ENCODE results near the gene BMP2K.

- TF ChIP-seq, protein P1, sequence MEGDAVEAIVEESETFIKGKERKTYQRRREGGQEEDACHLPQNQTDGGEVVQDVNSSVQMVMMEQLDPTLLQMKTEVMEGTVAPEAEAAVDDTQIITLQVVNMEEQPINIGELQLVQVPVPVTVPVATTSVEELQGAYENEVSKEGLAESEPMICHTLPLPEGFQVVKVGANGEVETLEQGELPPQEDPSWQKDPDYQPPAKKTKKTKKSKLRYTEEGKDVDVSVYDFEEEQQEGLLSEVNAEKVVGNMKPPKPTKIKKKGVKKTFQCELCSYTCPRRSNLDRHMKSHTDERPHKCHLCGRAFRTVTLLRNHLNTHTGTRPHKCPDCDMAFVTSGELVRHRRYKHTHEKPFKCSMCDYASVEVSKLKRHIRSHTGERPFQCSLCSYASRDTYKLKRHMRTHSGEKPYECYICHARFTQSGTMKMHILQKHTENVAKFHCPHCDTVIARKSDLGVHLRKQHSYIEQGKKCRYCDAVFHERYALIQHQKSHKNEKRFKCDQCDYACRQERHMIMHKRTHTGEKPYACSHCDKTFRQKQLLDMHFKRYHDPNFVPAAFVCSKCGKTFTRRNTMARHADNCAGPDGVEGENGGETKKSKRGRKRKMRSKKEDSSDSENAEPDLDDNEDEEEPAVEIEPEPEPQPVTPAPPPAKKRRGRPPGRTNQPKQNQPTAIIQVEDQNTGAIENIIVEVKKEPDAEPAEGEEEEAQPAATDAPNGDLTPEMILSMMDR (IDR thresholded peaks at IDR 0.05; ENCODE audit: low read depth, low read length, poor library complexity, severe bottlenecking): no peak
- no peak for TF ChIP-seq EZH2phosphoT487 (IDR thresholded peaks at IDR 0.05; ENCODE audit: borderline replicate concordance, low read length)
Observed at GRCh38 chr4:78749258-78749971, 26.7 kb upstream of the BMP2K start.

All from DOHH2 (cell line).